Measurements from ENCODE around the gene LAMC2.

Gene LAMC2

GRCh38 chr1:183163316-183163715 lies 22.7 kb upstream of the LAMC2 start:
- Histone ChIP-seq H3K27me3 (replicated peaks; ENCODE audit: insufficient read depth, low read length) (no peaks in the 10 kb centered on the region), H3K4me3 (ENCODE audit: low read length) (no peak overlapping the region), H3K9me3 (replicated peaks; ENCODE audit: insufficient read depth, low read length) (no peaks in the 10 kb centered on the region), H3K9ac (ENCODE audit: low read length) (no peak overlapping the region), H3K36me3 (replicated peaks; ENCODE audit: insufficient read depth, low read length) (no peaks in the 10 kb centered on the region), H3K79me2 (ENCODE audit: low read length) (no peaks in the 10 kb centered on the region), H2AFZ (ENCODE audit: low read length) (no peak overlapping the region), H4K20me1 (ENCODE audit: insufficient read depth, low read length) (no peaks in the 10 kb centered on the region), H3K4me2 (ENCODE audit: low read depth, low read length) (no peak overlapping the region), H3F3A (ENCODE audit: insufficient read depth, low read length) (no peaks in the 10 kb centered on the region), H3K4me1 (ENCODE audit: low read length) (no peaks in the 10 kb centered on the region), H3K9me2 (replicated peaks; ENCODE audit: insufficient read depth, low read length) (no peaks in the 10 kb centered on the region), H3K27ac (ENCODE audit: low read length) (no peak overlapping the region)
- DNase-seq: no peak
- no peak for TF ChIP-seq EZH2phosphoT487 (IDR thresholded peaks at IDR 0.05; ENCODE audit: low read length)
- TF ChIP-seq EZH2 (optimal IDR thresholded peaks at IDR 0.05; ENCODE audit: low read depth, low read length): no peak
- no peak for TF ChIP-seq CTCF (IDR thresholded peaks at IDR 0.05; ENCODE audit: low read length)

- DNase-seq: no peak
- no peaks in the 10 kb centered on the region for H3K36me3 ChIP-seq (replicated peaks; ENCODE audit: insufficient read depth, low read length)
- H3F3A ChIP-seq (ENCODE audit: insufficient read depth, low read length): no peaks in the 10 kb centered on the region
- no peaks in the 10 kb centered on the region for H3K79me2 ChIP-seq (ENCODE audit: low read length)
- no peak overlapping the region for H3K4me2 ChIP-seq (ENCODE audit: low read depth, low read length)
- no peak overlapping the region for H3K4me3 ChIP-seq (ENCODE audit: low read length)
- no peaks in the 10 kb centered on the region for H3K9me2 ChIP-seq (replicated peaks; ENCODE audit: insufficient read depth, low read length)
- no peak overlapping the region for H3K9ac ChIP-seq (ENCODE audit: low read length)
- no peaks in the 10 kb centered on the region for H3K27me3 ChIP-seq (replicated peaks; ENCODE audit: insufficient read depth, low read length)
- H2AFZ ChIP-seq (ENCODE audit: low read length): no peak overlapping the region
- no peaks in the 10 kb centered on the region for H3K4me1 ChIP-seq (ENCODE audit: low read length)
- H3K9me3 ChIP-seq (replicated peaks; ENCODE audit: insufficient read depth, low read length): no peaks in the 10 kb centered on the region
- H3K27ac ChIP-seq (ENCODE audit: low read length): no peak overlapping the region
- TF ChIP-seq EZH2phosphoT487 (IDR thresholded peaks at IDR 0.05; ENCODE audit: low read length) (no peak), EZH2 (optimal IDR thresholded peaks at IDR 0.05; ENCODE audit: low read depth, low read length) (no peak), CTCF (IDR thresholded peaks at IDR 0.05; ENCODE audit: low read length) (no peak)
- H4K20me1 ChIP-seq (ENCODE audit: insufficient read depth, low read length): no peaks in the 10 kb centered on the region
Measured at GRCh38 chr1:183164340-183164739, 21.7 kb upstream of the LAMC2 start.

- Histone ChIP-seq H3K4me2 (ENCODE audit: low read depth, low read length) (no peak overlapping the region), H3K4me1 (ENCODE audit: low read length) (no peaks in the 10 kb centered on the region)
Measured at GRCh38 chr1:183164963-183165362, 21.1 kb upstream of the LAMC2 start.

More at GRCh38 chr1:183164963-183165362, 21.1 kb upstream of the LAMC2 start:
- H3F3A ChIP-seq (ENCODE audit: insufficient read depth, low read length): no peaks in the 10 kb centered on the region
- H3K27me3 ChIP-seq (replicated peaks; ENCODE audit: insufficient read depth, low read length): no peaks in the 10 kb centered on the region
- no peak overlapping the region for H3K9ac ChIP-seq (ENCODE audit: low read length)
- no peaks in the 10 kb centered on the region for H3K79me2 ChIP-seq (ENCODE audit: low read length)
- H2AFZ ChIP-seq (ENCODE audit: low read length): no peak overlapping the region
- no peaks in the 10 kb centered on the region for H3K36me3 ChIP-seq (replicated peaks; ENCODE audit: insufficient read depth, low read length)
- H3K9me3 ChIP-seq (replicated peaks; ENCODE audit: insufficient read depth, low read length): no peaks in the 10 kb centered on the region
- no peak for DNase-seq
- H3K4me3 ChIP-seq (ENCODE audit: low read length): no peak overlapping the region
- TF ChIP-seq CTCF (IDR thresholded peaks at IDR 0.05; ENCODE audit: low read length) (no peak), EZH2 (optimal IDR thresholded peaks at IDR 0.05; ENCODE audit: low read depth, low read length) (no peak), EZH2phosphoT487 (IDR thresholded peaks at IDR 0.05; ENCODE audit: low read length) (no peak)
- no peak overlapping the region for H3K27ac ChIP-seq (ENCODE audit: low read length)
- H3K9me2 ChIP-seq (replicated peaks; ENCODE audit: insufficient read depth, low read length): no peaks in the 10 kb centered on the region
- H4K20me1 ChIP-seq (ENCODE audit: insufficient read depth, low read length): no peaks in the 10 kb centered on the region

Data from MM.1S (cell line).